ENCODE measurements around the gene ZEB2.

Gene ZEB2

GRCh38 chr2:144341538-144341937 lies 178.4 kb downstream of the ZEB2 start:
- DNase-seq (ENCODE audit: low read depth, low spot score), result no peak
- H3K27ac ChIP-seq, result no peak overlapping the region

- DNase-seq (ENCODE audit: low read depth, low spot score), result no peak
- H3K27ac ChIP-seq, result no peak overlapping the region
Measured at GRCh38 chr2:144339048-144339447, 180.9 kb downstream of the ZEB2 start.

- H3K27ac ChIP-seq, result no peak overlapping the region
- no peak for DNase-seq (ENCODE audit: low read depth, low spot score)
Measured at GRCh38 chr2:144334551-144334950, 185.4 kb downstream of the ZEB2 start.

Measured in epithelial cell of prostate (primary cell).